Measurements from ENCODE around the gene JOSD1.

- TF ChIP-seq, protein P1, sequence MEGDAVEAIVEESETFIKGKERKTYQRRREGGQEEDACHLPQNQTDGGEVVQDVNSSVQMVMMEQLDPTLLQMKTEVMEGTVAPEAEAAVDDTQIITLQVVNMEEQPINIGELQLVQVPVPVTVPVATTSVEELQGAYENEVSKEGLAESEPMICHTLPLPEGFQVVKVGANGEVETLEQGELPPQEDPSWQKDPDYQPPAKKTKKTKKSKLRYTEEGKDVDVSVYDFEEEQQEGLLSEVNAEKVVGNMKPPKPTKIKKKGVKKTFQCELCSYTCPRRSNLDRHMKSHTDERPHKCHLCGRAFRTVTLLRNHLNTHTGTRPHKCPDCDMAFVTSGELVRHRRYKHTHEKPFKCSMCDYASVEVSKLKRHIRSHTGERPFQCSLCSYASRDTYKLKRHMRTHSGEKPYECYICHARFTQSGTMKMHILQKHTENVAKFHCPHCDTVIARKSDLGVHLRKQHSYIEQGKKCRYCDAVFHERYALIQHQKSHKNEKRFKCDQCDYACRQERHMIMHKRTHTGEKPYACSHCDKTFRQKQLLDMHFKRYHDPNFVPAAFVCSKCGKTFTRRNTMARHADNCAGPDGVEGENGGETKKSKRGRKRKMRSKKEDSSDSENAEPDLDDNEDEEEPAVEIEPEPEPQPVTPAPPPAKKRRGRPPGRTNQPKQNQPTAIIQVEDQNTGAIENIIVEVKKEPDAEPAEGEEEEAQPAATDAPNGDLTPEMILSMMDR (conservative IDR thresholded peaks at IDR 0.05 in 1 of 2, IDR thresholded peaks at IDR 0.05 in 1 of 2; ENCODE audit: low read depth in 1 of 2, low read length in 2 of 2): no peak
- TF ChIP-seq EZH2 (IDR thresholded peaks at IDR 0.05; ENCODE audit: low read length, missing control alignments): no peak
These were observed 38.7 kb upstream of the JOSD1 start for GRCh38 chr22:38739300-38740055.
